Hepatocyte (in vitro differentiated cells): ENCODE results near the gene ASGR2. TPM values are rescaled to one million over a fixed set of nuclear protein-coding genes. Genes with fewer than 3 reads are reported as not detected.

Source experiments
- DNase-seq: peaks from one replicate; pipeline ENCODE4 v3.0.0-alpha.2; 2016; ENCODE audit warnings: low spot score
- H2AFZ ChIP-seq: fragments of 200-600 bp; sonication (generic); 2 replicates; pipeline ENCODE4 v1.6.0; 2016; ENCODE audit warnings: antibody characterized with exemption, mild to moderate bottlenecking
- H3K27ac ChIP-seq: fragments of 200-600 bp; sonication (generic); 2 replicates; pipeline ENCODE4 v1.5.1; 2016; ENCODE audit warnings: mild to moderate bottlenecking
- H3K27me3 ChIP-seq: fragments of 200-600 bp; sonication (generic); 2 replicates; pipeline ENCODE4 v1.6.1; 2016
- H3K36me3 ChIP-seq: fragments of 200-600 bp; sonication (generic); replicated peaks from 2 replicates; pipeline ENCODE4 v1.5.1; 2016; ENCODE audit warnings: low read depth; ENCODE audit not compliant: insufficient read depth
- H3K4me1 ChIP-seq: fragments of 200-600 bp; sonication (generic); 2 replicates; pipeline ENCODE4 v1.5.1; 2016; ENCODE audit warnings: mild to moderate bottlenecking, moderate library complexity; ENCODE audit not compliant: insufficient read depth
- H3K4me2 ChIP-seq: fragments of 200-600 bp; sonication (generic); 2 replicates; pipeline ENCODE4 v1.6.0; 2016
- H3K4me3 ChIP-seq: fragments of 200-600 bp; sonication (generic); 2 replicates; pipeline ENCODE4 v1.5.1; 2016; ENCODE audit warnings: mild to moderate bottlenecking
- H3K79me2 ChIP-seq: fragments of 200-600 bp; sonication (generic); 2 replicates; pipeline ENCODE4 v1.6.0; 2017; ENCODE audit warnings: mild to moderate bottlenecking
- H3K9me2 ChIP-seq: fragments of 200-600 bp; sonication (generic); replicated peaks from 2 replicates; pipeline ENCODE4 v1.6.0; 2017; ENCODE audit warnings: mild to moderate bottlenecking; ENCODE audit not compliant: insufficient read depth
- H3K9me3 ChIP-seq: fragments of 200-600 bp; sonication (generic); 2 replicates; pipeline ENCODE4 v1.5.1; 2016; ENCODE audit warnings: low read depth, mild to moderate bottlenecking
- H4K20me1 ChIP-seq: fragments of 200-600 bp; sonication (generic); 2 replicates; pipeline ENCODE4 v1.6.0; 2016; ENCODE audit warnings: mild to moderate bottlenecking; ENCODE audit not compliant: insufficient read depth, poor library complexity, severe bottlenecking
- CTCF ChIP-seq: fragments of 200-600 bp; sonication (generic); IDR thresholded peaks from 2 replicates; pipeline ENCODE4 v1.5.1; 2016; ENCODE audit warnings: antibody characterized with exemption, mild to moderate bottlenecking; ENCODE audit not compliant: poor library complexity
- EZH2 ChIP-seq: fragments of 200-600 bp; sonication (generic); IDR thresholded peaks from 2 replicates; pipeline ENCODE4 v1.6.1; 2016; ENCODE audit warnings: antibody characterized with exemption, mild to moderate bottlenecking, borderline replicate concordance
- EZH2phosphoT487 ChIP-seq: fragments of 200-600 bp; sonication (generic); IDR thresholded peaks from one replicate; pipeline ENCODE4 v1.6.1; 2018; ENCODE audit warnings: antibody characterized with exemption, mild to moderate bottlenecking, low read depth, moderate library complexity; ENCODE audit not compliant: unreplicated experiment, severe bottlenecking
- WGBS: methylation state at CpG from one replicate; pipeline ENCODE4 v1.1.6; 2016; ENCODE audit warnings: low lambda C conversion rate; ENCODE audit errors: missing lambda C conversion rate; 5-methylcytosine and 5-hydroxymethylcytosine counted together
- polyA plus RNA-seq: library from polyadenylated mRNA; unstranded; fragments of >200 nt; fragmentation: Nextera tagmentation; extraction: Ambion mirVana; gene quantifications from 2 replicates; pipeline ENCODE4 v1.2.1, GENCODE V29; 2016
- total RNA-seq: library from RNA; depleted of rRNA; stranded (reverse); fragments of >200 nt; gene quantifications from 2 replicates; pipeline ENCODE4 v1.2.3, GENCODE V29; 2014

Gene ASGR2
- total and polyA plus RNA-seq, 2 experiments from 2014 or later, result 65.5 to 90.6 TPM

- Histone ChIP-seq H3K9me3 (no peaks in the 10 kb centered on the region), H3K27me3 (no peaks in the 10 kb centered on the region), H3K4me2 (no peak overlapping the region), H2AFZ (no peak overlapping the region), H3K4me3 (no peak overlapping the region), H3K79me2 (no peaks in the 10 kb centered on the region), H3K27ac (no peak overlapping the region), H3K36me3 (no peaks in the 10 kb centered on the region), H3K4me1 (no peaks in the 10 kb centered on the region), H3K9me2 (no peaks in the 10 kb centered on the region), H4K20me1 (no peaks in the 10 kb centered on the region)
- WGBS, result 32% methylated on average over 1 of the region's 1 CpG
- no peak for DNase-seq
- TF ChIP-seq EZH2 (no peak), CTCF (no peak), EZH2phosphoT487 (no peak)
Observed at GRCh38 chr17:7068268-7068667, 46.4 kb downstream of the ASGR2 start.

GRCh38 chr17:7067198-7067597 is 47.4 kb downstream of the ASGR2 start:
- Histone ChIP-seq H3K9me2 (no peaks in the 10 kb centered on the region), H3K27ac (no peak overlapping the region), H3K27me3 (no peaks in the 10 kb centered on the region), H3K4me1 (no peaks in the 10 kb centered on the region), H3K36me3 (no peaks in the 10 kb centered on the region), H3K9me3 (no peaks in the 10 kb centered on the region), H2AFZ (no peak overlapping the region), H3K4me2 (no peak overlapping the region), H3K4me3 (no peak overlapping the region), H4K20me1 (no peaks in the 10 kb centered on the region), H3K79me2 (no peaks in the 10 kb centered on the region)
- no peak for TF ChIP-seq CTCF
- no peak for TF ChIP-seq EZH2
- no peak for TF ChIP-seq EZH2phosphoT487
- DNase-seq, result no peak
- WGBS, result 87% methylated on average over 1 of the region's 1 CpG

GRCh38 chr17:7064261-7064660 is 50.4 kb downstream of the ASGR2 start:
- Histone ChIP-seq H3K27ac (no peak overlapping the region), H3K4me1 (no peaks in the 10 kb centered on the region), H3K9me3 (no peaks in the 10 kb centered on the region), H3K9me2 (no peaks in the 10 kb centered on the region), H4K20me1 (no peaks in the 10 kb centered on the region), H3K79me2 (no peaks in the 10 kb centered on the region), H3K36me3 (no peaks in the 10 kb centered on the region), H3K4me2 (no peak overlapping the region), H3K4me3 (no peak overlapping the region), H3K27me3 (no peaks in the 10 kb centered on the region), H2AFZ (no peak overlapping the region)
- TF ChIP-seq CTCF (no peak), EZH2 (no peak), EZH2phosphoT487 (no peak)
- no peak for DNase-seq
- 72% methylated on average over 4 of the region's 4 CpGs for WGBS
